GM19455 (cell line): Measurements from ENCODE around the gene CD4.

Experiments
- ATAC-seq: cut with Tn5 transposase; IDR thresholded peaks from one replicate; pipeline ENCODE4 v1.9.1; 2021; ENCODE audit not compliant: unreplicated experiment

The CD4 gene

GRCh38 chr12:6827437-6827911 lies 38.1 kb downstream of the CD4 start:
- ATAC-seq: no peak

- ATAC-seq: no peak
Measured at GRCh38 chr12:6827982-6828780, 38.9 kb downstream of the CD4 start, which contains the start of gene P3H3. Gene P3H3, plus strand, starts transcription at chr12:6828407. Its CDS starts 34 bp downstream, at chr12:6828441.

GRCh38 chr12:6828781-6829535 lies 39.6 kb downstream of the CD4 start:
- no peak for ATAC-seq

- no peak for ATAC-seq
Measured at GRCh38 chr12:6829536-6830220, 40.4 kb downstream of the CD4 start.

- no peak for ATAC-seq
Measured at GRCh38 chr12:6830286-6830890, 41.1 kb downstream of the CD4 start.

GRCh38 chr12:6830999-6831398 lies 41.7 kb downstream of the CD4 start:
- no peak for ATAC-seq

GRCh38 chr12:6831450-6831995 lies 42.2 kb downstream of the CD4 start:
- ATAC-seq: no peak

- ATAC-seq: no peak
Measured at GRCh38 chr12:6832125-6832524, 42.8 kb downstream of the CD4 start.

- no peak for ATAC-seq
Measured at GRCh38 chr12:6833189-6833890, 44.0 kb downstream of the CD4 start.

- no peak for ATAC-seq
Measured at GRCh38 chr12:6834254-6834653, 44.9 kb downstream of the CD4 start.

GRCh38 chr12:6834873-6835272 lies 45.5 kb downstream of the CD4 start:
- no peak for ATAC-seq

GRCh38 chr12:6836851-6837250 lies 47.5 kb downstream of the CD4 start:
- no peak for ATAC-seq

GRCh38 chr12:6837370-6838060 lies 48.2 kb downstream of the CD4 start:
- ATAC-seq: no peak

- no peak for ATAC-seq
Measured at GRCh38 chr12:6838854-6839253, 49.5 kb downstream of the CD4 start.

- peak; percentile 90 for ATAC-seq
Measured at GRCh38 chr12:6839482-6840201, 50.3 kb downstream of the CD4 start.

- no peak for ATAC-seq
Measured at GRCh38 chr12:6840330-6840729, 51.0 kb downstream of the CD4 start.

- no peak for ATAC-seq
Measured at GRCh38 chr12:6840761-6841515, 51.6 kb downstream of the CD4 start, which contains the start of gene GNB3. Gene GNB3, plus strand, starts transcription at chr12:6840925. Its CDS starts 363 bp downstream, at chr12:6841288.

GRCh38 chr12:6842075-6842474 lies 52.7 kb downstream of the CD4 start:
- ATAC-seq: no peak
